ENCODE results near the gene GXYLT1.
"Not testable (repeated sequence)": the region's sequence is repeated elsewhere in the genome, so short reads cannot be mapped to it uniquely, and the experiment has no call there.

GXYLT1 gene

DNA sequence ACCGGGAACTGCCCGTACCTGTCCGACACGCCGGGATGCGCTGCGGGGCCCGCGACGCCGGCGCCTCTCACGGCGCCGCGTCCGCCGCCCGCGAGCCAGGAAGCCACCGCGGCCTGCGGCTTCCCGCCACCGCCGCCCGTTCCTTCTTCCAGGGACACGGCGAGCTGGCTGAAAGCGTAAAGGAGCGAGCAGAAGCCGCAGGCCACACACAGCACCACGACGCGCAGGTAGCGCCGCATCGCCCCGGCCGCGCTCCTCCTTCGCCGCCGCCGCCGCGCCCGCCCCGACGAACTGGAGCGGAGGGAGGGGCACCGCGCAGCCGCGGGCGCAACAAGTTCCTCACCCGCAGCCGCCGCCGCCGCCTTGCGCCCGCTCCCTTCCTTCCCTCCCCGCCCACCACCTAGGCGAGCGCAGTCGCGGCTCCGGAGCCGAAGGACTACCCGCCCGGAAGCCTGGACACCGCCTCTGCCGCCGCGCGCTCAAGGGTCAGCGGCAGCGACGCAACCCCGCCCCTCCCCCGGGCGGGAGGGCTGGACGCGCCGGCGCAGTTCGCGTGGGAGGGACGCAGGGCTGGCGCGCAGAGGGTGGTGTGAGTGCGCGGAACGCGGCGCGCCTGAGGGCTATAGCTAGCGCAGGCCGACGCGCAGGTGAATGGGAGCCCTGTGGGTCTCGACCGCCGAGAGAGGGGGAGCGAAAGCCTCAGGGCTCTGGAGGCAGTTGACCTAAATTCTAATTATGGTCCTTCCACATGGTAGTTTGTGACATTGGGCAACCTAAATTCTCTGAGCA is at the start of gene GXYLT1:
TSS of gene GXYLT1 (minus strand) at position 467 of the 789 bp plus-strand sequence. CDS start at position 239, 228 bp downstream.
- DNase-seq (ENCODE audit: low read depth) = peak; percentile 56

DNA sequence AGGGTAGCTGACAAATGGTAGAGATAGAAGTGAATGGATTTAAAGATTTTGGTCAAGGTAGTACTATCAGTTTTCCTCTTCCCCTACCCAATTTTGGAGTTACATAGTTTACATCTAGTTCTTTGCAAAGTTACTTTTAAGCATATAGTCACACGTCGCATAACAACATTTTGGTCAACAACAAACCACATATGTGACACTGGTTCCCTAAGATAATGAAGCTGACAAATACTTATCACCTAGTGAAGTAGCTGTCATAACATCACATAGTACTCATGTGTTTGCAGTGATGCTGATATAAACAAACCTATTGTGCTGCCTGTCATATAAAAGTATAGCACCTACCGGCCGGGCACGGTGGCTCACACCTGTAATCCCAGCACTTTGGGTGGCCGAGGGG is 48.0 kb upstream of the GXYLT1 start:
- DNase-seq (ENCODE audit: low read depth) = no peak

DNA sequence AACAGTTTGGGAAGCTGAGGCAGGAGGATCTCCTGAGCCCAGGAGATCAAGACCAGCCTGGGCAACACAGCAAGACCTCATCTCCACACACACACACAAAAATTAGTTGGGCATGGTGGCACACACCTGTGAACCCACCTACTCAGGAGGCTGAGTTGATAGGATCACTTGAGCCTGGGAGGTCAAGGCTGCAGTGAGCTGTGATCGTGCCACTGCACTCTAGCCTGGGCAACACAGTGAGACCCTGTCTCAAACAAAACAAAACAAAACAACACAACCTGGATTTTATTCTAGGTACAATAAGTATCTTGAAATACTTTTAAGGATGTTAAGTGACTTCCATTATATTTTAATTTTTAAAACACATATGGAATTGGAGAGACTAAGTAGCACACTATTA is 47.6 kb upstream of the GXYLT1 start:
- no peak for DNase-seq (ENCODE audit: low read depth)

DNA sequence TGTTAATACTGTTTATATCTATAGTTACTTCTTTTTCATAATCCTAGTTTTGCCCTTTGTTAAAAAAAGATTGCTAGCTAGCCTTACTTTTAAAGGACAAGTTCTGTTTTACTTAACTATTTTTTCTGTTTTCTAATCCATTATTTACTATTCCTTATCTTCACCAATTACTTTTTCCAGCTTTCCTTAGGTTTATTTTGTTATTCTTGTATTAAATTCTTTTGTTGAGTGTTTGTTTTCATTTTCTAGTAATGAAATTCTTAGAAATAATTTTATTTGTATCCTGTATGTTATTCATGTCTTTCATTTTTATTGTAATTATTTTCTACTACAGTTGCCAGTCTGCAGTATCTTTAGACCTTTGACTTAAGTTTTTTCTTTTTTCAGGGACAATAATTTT is 45.7 kb upstream of the GXYLT1 start:
- DNase-seq (ENCODE audit: low read depth) = no peak

- DNase-seq (ENCODE audit: low read depth) = not testable (repeated sequence)
These were observed 43.6 kb upstream of the GXYLT1 start for GRCh38 chr12:42188275-42188674.

DNA sequence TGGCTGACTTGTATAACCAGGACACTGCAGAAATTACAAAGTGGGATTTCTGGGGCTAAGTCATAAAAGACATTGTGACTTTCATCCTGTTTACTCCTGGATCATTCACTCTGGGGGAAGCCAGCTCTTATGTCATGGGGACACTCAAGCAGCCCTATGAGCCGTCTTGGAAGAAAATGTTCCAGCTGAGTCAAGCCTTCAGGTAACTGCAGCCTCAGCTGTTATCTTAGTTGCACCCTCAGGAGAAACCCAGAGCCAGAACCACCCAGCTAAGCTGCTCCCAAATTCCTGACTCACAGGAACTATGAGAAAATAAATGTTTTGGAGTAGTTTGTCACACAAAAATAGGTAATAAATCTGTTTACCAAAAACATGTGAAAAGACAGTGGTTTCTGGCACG is 43.1 kb upstream of the GXYLT1 start:
- no peak for DNase-seq (ENCODE audit: low read depth)

DNA sequence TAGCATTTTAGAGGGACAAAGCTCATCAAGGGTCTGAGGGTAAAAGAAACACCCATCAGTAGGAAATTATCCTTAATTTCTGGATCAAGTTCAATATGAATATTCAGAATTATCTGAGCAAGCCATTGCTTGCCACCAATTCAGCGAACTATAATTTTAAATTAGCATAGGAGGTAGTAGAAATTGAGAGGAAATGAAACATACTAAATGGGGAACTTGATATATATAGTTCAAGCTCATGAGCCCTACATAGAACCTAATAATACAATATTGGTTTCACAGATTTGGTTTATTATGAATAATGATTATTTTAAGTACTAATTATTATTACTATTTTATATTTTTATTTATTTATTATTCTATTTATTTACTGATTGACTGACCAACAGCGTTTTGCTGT is 42.1 kb upstream of the GXYLT1 start:
- no peak for DNase-seq (ENCODE audit: low read depth)

GRCh38 chr12:42182394-42182793 is 37.7 kb upstream of the GXYLT1 start:
- DNase-seq (ENCODE audit: low read depth) = no peak

- no peak for DNase-seq (ENCODE audit: low read depth)
These were observed 36.4 kb upstream of the GXYLT1 start for GRCh38 chr12:42180990-42181596.

DNA sequence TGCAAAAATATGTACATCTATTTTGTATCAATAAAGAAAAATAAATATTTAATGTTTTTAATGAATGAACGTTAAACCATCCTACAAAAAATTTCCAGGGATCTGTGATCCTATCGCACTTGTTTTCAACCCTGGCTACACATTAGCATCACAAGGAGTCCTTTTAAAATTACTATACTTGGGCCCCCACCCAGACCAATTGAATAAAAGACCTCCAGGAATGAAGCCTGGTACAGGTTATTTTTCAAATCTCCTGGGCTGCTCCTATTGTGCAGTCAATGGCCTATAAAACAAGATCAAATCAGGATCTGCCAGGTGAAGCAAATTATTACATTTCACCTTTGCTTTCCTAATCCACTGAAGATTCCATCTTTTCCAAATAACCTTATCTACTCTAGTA is 33.4 kb upstream of the GXYLT1 start:
- no peak for DNase-seq (ENCODE audit: low read depth)

DNA sequence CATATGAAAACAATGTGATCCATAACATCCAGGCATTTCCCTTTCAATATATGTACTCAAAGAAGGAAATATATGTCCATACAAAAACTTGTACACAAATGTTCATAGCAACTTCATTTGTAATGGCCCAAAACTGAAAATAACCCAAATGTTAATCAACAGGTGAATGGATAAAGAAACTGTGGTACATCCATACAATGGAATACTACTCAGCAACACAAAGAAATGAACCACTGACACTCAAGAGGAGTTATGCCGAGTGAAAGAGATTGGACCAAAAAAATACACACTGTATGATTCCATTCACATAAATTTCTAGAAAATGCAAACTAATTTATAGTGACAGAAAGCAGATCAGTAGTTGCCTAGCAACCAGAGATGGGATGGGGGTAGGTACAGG is 30.3 kb upstream of the GXYLT1 start:
- DNase-seq (ENCODE audit: low read depth) = no peak

DNA sequence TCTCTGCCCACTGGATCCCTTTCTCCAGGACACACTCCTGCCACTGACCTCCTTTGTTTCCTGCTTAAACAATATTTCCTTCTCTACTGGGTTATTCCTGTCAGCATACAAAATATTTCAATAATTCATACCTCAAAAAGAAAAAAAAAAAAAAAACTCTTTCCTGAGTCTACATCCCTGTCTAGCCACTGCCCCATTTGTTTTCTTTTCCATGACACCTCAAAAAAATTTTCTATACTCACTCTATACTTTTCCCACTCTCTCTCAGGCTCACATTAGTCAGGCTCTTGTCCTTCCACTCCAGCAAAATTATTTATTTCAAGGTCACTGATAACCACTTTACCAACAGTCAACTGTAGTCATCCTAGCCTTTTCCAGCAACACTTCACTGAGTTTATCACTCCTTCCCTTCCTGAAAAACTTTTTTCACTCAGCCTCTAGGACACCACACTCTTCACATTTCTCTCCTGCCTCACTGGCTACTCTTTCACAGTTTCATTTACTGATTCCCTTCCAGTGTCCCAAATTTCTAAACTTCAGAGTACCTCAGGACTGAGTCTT is 29.4 kb upstream of the GXYLT1 start:
- no peak for DNase-seq (ENCODE audit: low read depth)

GRCh38 chr12:42172441-42173210 is 28.0 kb upstream of the GXYLT1 start:
- DNase-seq (ENCODE audit: low read depth) = no peak

- DNase-seq (ENCODE audit: low read depth) = no peak
These were observed 23.0 kb upstream of the GXYLT1 start for GRCh38 chr12:42167711-42168110.

GRCh38 chr12:42166501-42166900 is 21.8 kb upstream of the GXYLT1 start:
- DNase-seq (ENCODE audit: low read depth) = no peak

GRCh38 chr12:42163913-42164312 is 19.2 kb upstream of the GXYLT1 start:
- no peak for DNase-seq (ENCODE audit: low read depth)

DNA sequence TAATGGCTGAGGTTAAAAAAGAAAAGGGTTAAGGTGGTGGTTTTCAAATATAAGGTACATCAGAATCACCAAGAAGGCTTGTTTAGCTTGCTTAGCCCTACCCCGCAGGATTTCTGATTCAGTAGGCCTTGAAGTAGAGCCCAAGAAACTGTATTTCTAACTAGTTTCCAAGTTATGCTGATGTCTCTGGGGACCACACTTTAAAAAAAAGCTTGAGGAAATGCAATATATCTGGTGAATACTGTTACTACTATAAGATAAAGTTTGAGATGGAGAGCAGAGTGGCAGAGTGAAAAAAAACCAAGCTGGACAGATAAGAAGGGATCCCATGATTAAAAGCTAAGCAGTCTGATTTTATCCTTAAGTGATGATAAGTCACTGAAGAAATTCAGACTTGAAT is 18.3 kb upstream of the GXYLT1 start:
- no peak for DNase-seq (ENCODE audit: low read depth)

- no peak for DNase-seq (ENCODE audit: low read depth)
These were observed 17.5 kb upstream of the GXYLT1 start for GRCh38 chr12:42162193-42162592.

GRCh38 chr12:42161529-42161928 is 16.9 kb upstream of the GXYLT1 start:
- no peak for DNase-seq (ENCODE audit: low read depth)

DNA sequence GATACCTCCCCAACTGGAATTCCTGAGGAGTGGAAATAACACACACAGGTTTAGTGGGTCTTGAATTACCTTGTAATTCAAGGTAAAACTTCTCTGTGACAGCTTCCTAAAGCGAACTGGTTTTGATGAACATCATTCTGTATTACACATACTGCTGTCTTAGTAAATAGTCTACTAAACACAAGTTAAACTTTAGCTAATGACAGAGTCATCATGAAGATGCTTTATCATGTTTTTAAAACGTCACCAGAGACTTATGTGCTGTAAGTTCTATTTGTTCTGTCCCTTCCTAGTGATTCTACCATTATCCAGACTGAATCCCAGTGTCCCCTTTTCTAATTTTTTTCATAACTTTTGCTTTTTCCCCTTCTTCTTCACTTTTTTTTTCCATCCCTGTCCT is 11.6 kb upstream of the GXYLT1 start:
- no peak for DNase-seq (ENCODE audit: low read depth)

DNA sequence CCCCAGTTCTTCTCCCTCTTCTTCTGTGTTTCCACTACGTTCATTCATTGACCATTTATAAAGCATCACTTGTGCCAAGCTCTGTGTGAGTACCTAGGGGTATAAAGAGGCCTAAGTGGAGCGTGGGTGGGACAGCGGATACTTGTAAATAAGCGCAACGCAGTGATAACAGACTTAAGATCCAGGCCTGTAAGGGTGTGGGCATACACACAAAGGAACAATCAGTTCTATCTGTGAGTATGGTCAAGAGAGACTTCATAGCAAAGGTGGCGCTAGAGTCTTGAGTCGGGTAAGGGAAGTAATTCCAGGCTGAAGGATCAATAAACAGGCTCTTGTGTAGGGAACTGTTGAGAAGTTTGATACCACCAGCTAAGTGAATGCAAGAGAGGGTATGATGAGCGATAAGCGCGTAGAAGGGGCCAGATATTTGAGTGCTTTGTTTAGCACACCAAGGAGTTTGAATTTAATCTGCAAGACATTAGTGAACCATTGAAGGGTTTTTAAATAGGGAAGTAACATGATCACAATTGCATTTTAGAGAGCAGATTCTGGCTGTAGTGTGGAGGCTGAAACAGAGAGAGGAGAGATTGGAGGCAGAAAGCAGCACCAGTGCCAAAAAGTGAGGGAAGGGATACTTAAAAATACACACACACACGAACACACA is 1.0 kb upstream of the GXYLT1 start:
- no peak for DNase-seq (ENCODE audit: low read depth)

- DNase-seq (ENCODE audit: low read depth) = no peak
These were observed 499 bp upstream of the GXYLT1 start for GRCh38 chr12:42145197-42145549.

DNA sequence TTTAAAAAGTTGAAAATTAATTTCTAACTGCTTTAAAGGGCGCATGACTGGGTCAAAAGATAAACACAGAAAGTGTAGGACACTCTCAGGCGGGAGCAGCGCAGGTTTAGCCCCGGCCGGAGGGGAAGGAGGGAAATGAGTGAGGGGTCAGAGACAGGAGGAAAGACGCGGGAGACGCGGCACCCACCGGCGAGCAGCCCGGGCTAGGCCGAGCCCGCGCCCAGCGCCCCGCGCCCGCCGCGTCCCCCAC is 591 bp downstream of the GXYLT1 start:
- no peak for DNase-seq (ENCODE audit: low read depth)
